ENCODE results near the gene PLXNA4.

GRCh38 chr7:132073920-132074589 lies 502.2 kb downstream of the PLXNA4 start:
- TF ChIP-seq, protein P1, sequence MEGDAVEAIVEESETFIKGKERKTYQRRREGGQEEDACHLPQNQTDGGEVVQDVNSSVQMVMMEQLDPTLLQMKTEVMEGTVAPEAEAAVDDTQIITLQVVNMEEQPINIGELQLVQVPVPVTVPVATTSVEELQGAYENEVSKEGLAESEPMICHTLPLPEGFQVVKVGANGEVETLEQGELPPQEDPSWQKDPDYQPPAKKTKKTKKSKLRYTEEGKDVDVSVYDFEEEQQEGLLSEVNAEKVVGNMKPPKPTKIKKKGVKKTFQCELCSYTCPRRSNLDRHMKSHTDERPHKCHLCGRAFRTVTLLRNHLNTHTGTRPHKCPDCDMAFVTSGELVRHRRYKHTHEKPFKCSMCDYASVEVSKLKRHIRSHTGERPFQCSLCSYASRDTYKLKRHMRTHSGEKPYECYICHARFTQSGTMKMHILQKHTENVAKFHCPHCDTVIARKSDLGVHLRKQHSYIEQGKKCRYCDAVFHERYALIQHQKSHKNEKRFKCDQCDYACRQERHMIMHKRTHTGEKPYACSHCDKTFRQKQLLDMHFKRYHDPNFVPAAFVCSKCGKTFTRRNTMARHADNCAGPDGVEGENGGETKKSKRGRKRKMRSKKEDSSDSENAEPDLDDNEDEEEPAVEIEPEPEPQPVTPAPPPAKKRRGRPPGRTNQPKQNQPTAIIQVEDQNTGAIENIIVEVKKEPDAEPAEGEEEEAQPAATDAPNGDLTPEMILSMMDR (IDR thresholded peaks at IDR 0.05) = no peak
- TF ChIP-seq POLR2A (IDR thresholded peaks at IDR 0.05) = no peak
